B cell (primary cell): ENCODE measurements around the gene KLHL26. TPM values are rescaled to one million over a fixed set of nuclear protein-coding genes. Genes with fewer than 3 reads are reported as not detected.

ENCODE experiments used
- ATAC-seq: fragments of 200-7000 bp; cut with Tn5 transposase; one replicate; pipeline ENCODE4 v1.10.0; 2021; ENCODE audit warnings: low read depth, mild to moderate bottlenecking, moderate number of reproducible peaks, moderate library complexity
- CTCF ChIA-PET: fragments of 350-600 bp; sonication (Branson Sonifier 250); formaldehyde crosslinking; loops from one replicate; lab custom pipeline; 2021; ENCODE audit warnings: antibody characterized with exemption, inconsistent platforms; lab: Charles Lee
- POLR2A ChIA-PET: fragments of 350-600 bp; sonication (Branson Sonifier 250); formaldehyde crosslinking; loops from one replicate; lab custom pipeline; 2021; ENCODE audit warnings: antibody characterized with exemption; lab: Charles Lee
- DNase-seq: peaks from one replicate; pipeline ENCODE4 v3.0.0; 2013
- H2AFZ ChIP-seq: 2 replicates; pipeline ENCODE4 v1.6.1; 2012; ENCODE audit warnings: mild to moderate bottlenecking, low read depth, low read length; ENCODE audit not compliant: insufficient read depth, poor library complexity, severe bottlenecking
- H3K27ac ChIP-seq, 2 donors: 1 replicate in 1 of 2; 2 replicates in 1 of 2; pipeline ENCODE4 v1.5.1; 2012 to 2013; ENCODE audit warnings: low read length in 2 of 2, mild to moderate bottlenecking in 2 of 2, moderate library complexity in 1 of 2
- H3K27me3 ChIP-seq, 4 experiments: fragments of 200-600 bp in 1 of 4; sonication (generic) in 1 of 4; replicated peaks in 1 of 4; 1 replicate in 2 of 4; 2 replicates in 2 of 4; pipeline versions ENCODE4 v1.6.1 to v1.7.0; 2013 to 2016; ENCODE audit warnings: low read length in 3 of 4, mild to moderate bottlenecking in 2 of 4, mixed read lengths in 1 of 4, moderate library complexity in 1 of 4; ENCODE audit not compliant: insufficient read depth in 4 of 4, control insufficient read depth in 3 of 4; ENCODE audit errors: control extremely low read depth in 1 of 4
- H3K36me3 ChIP-seq, 2 experiments: replicated peaks in 1 of 2; 1 replicate in 1 of 2; 2 replicates in 1 of 2; pipeline versions ENCODE4 v1.6.1 to v1.7.1; 2013; ENCODE audit warnings: low read length in 1 of 2; ENCODE audit not compliant: insufficient read depth in 2 of 2, control insufficient read depth in 1 of 2; ENCODE audit errors: control extremely low read depth in 1 of 2, extremely low read depth in 1 of 2
- H3K4me1 ChIP-seq, 2 donors: fragments of 200-600 bp in 1 of 2; sonication (generic) in 1 of 2; 1 replicate in 1 of 2; 2 replicates in 1 of 2; pipeline versions ENCODE4 v1.5.1 to v1.6.1; 2013 to 2017; ENCODE audit warnings: low read length in 2 of 2; ENCODE audit not compliant: control insufficient read depth in 2 of 2, insufficient read depth in 2 of 2
- H3K4me2 ChIP-seq: replicated peaks from 2 replicates; pipeline ENCODE3; 2012; ENCODE audit warnings: mild to moderate bottlenecking, low read depth, low read length; ENCODE audit not compliant: poor library complexity, severe bottlenecking
- H3K4me3 ChIP-seq, 5 experiments: fragments of 200-600 bp in 1 of 5; sonication (generic) in 1 of 5; 1 replicate in 3 of 5; 2 replicates in 2 of 5; pipeline versions ENCODE4 v1.5.1 to v1.7.0; 2011 to 2016; ENCODE audit warnings: low read length in 4 of 5, mild to moderate bottlenecking in 4 of 5, low read depth in 2 of 5, control low read depth in 1 of 5, moderate library complexity in 1 of 5; ENCODE audit not compliant: insufficient read depth in 1 of 5; ENCODE audit errors: control extremely low read depth in 1 of 5, extremely low read depth in 1 of 5
- H3K79me2 ChIP-seq: fragments of 200-600 bp; sonication (generic); one replicate; pipeline ENCODE4 v1.6.0; 2016; ENCODE audit warnings: low read length; ENCODE audit not compliant: control insufficient read depth, insufficient read depth
- H3K9ac ChIP-seq: fragments of 200-600 bp; sonication (generic); 2 replicates; pipeline ENCODE4 v1.6.1; 2017; ENCODE audit warnings: mild to moderate bottlenecking, low read length, moderate library complexity
- H3K9me3 ChIP-seq, 3 donors: one replicate each; pipeline versions ENCODE4 v1.6.1 to v1.7.1; 2013; ENCODE audit warnings: low read length in 2 of 3; ENCODE audit not compliant: control insufficient read depth in 2 of 3, insufficient read depth in 1 of 3; ENCODE audit errors: control extremely low read depth in 1 of 3
- H4K20me1 ChIP-seq: 2 replicates; pipeline ENCODE4 v1.6.0; 2012; ENCODE audit warnings: mild to moderate bottlenecking, low read length; ENCODE audit not compliant: insufficient read depth, control insufficient read depth, poor library complexity, severe bottlenecking
- H3K27ac Mint-ChIP-seq: one replicate; pipeline ENCODE4 v1.8.0; 2021; ENCODE audit warnings: mixed read lengths
- H3K27me3 Mint-ChIP-seq: one replicate; pipeline ENCODE4 v1.8.0; 2021; ENCODE audit warnings: mixed read lengths
- H3K4me1 Mint-ChIP-seq: one replicate; pipeline ENCODE4 v1.8.0; 2021; ENCODE audit warnings: mixed read lengths
- H3K4me3 Mint-ChIP-seq: one replicate; pipeline ENCODE4 v1.8.0; 2021; ENCODE audit warnings: mixed read lengths
- H3K9me3 Mint-ChIP-seq: one replicate; pipeline ENCODE4 v1.8.0; 2022; ENCODE audit warnings: mixed read lengths; ENCODE audit not compliant: insufficient read depth
- CTCF ChIP-seq: fragments of 200-600 bp; IDR thresholded peaks from one replicate; pipeline ENCODE4 v1.8.0; 2022; ENCODE audit warnings: antibody characterized with exemption, mild to moderate bottlenecking
- EZH2 ChIP-seq: IDR thresholded peaks from 2 replicates; pipeline ENCODE4 v1.6.1; 2012; ENCODE audit warnings: borderline replicate concordance, low read depth, mild to moderate bottlenecking, moderate library complexity, low read length; ENCODE audit not compliant: insufficient read depth, poor library complexity, severe bottlenecking
- WGBS: methylation state at CpG from one replicate; pipeline ENCODE4 v1.1.5; 2013; ENCODE audit warnings: missing lambda C conversion rate; ENCODE audit not compliant: insufficient coverage; 5-methylcytosine and 5-hydroxymethylcytosine counted together
- intact Hi-C: fragments of 100-400 bp; cut with micrococcal nuclease; formaldehyde crosslinking; loops from one replicate; pipeline ENCODE4 v1.10.0; 2022
- polyA plus RNA-seq: library from polyadenylated mRNA; depleted of rRNA; stranded (reverse); fragments of >200 nt; gene quantifications from 2 replicates; pipeline ENCODE4 v1.2.3, GENCODE V29; 2012
- total RNA-seq, 2 donors: library from RNA; stranded (reverse); fragments of 120-200 nt in 1 of 2; gene quantifications; 1 replicate in 1 of 2; 2 replicates in 1 of 2; pipeline versions ENCODE4 v1.2.3 to v1.2.4, GENCODE V29; 2013 to 2022

Gene KLHL26
- total and polyA plus RNA-seq, 2 donors (not counting 1 experiment from before 2014, with no cell fraction given) = 5.0 to 14.6 TPM

DNA sequence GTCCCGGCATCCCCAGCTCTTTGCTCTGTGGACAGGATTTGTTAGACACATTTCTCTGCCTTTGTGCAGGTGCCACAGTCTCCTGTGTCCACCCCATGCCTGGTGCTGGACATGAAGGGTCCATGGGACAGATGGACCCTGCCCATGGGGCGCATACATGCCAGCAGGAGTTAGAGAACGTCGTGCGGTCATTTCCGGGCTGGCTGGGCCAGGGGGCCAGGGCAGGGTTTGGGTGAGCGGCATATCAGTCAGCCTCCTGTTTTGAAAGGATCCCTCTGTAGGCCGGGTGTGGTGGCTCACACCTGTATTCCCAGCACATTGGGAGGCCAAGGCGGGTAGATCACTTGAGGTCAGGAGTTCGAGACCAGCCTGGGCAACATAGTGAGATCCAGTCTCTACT is 11.0 kb downstream of the KLHL26 start:
- TF ChIP-seq CTCF (no peak), EZH2 (no peak)
- Histone ChIP-seq H3K79me2 (peaks cover 49% of the 10 kb centered on the region), H3K36me3 (no peaks in the 10 kb centered on the region), H3K27ac (no peak overlapping the region), H3K4me1 (peaks cover 31 to 32% of the 10 kb centered on the region in 2 donors), H3K9ac (no peak overlapping the region), H3K9me3 (no peaks in the 10 kb centered on the region), H3K4me3 (no peak overlapping the region), H4K20me1 (peaks cover 67% of the 10 kb centered on the region), H3K4me2 (no peak overlapping the region), H2AFZ (no peak overlapping the region), H3K27me3 (no peaks in the 10 kb centered on the region)
- Mint-ChIP-seq H3K4me3 (peak overlapping the region; percentile 29), H3K4me1 (peaks cover 37% of the 10 kb centered on the region), H3K27ac (no peak overlapping the region), H3K27me3 (no peaks in the 10 kb centered on the region), H3K9me3 (no peaks in the 10 kb centered on the region)
- ChIA-PET POLR2A (interaction anchor here (0.6 kb wide), 1 partner anchor 10 kb away, joined by 3 read pairs; no protein-coding TSS in a partner anchor), CTCF (no interaction called here)
- intact Hi-C loops = no loop called here
- DNase-seq (no peak), ATAC-seq (no peak)
- whole genome bisulfite sequencing = 100% methylated on average over 10 of the region's 10 CpGs

- intact Hi-C loops = no loop called here
- Mint-ChIP-seq H3K4me1 (peaks cover 35% of the 10 kb centered on the region), H3K4me3 (peak overlapping the region; percentile 86), H3K27me3 (no peaks in the 10 kb centered on the region), H3K9me3 (no peaks in the 10 kb centered on the region), H3K27ac (no peak overlapping the region)
- ChIA-PET POLR2A (no interaction called here), CTCF (no interaction called here)
- TF ChIP-seq EZH2 = no peak
- TF ChIP-seq CTCF = no peak
- Histone ChIP-seq H3K79me2 (peaks cover 49% of the 10 kb centered on the region), H3K9me3 (no peaks in the 10 kb centered on the region), H3K27ac (no peak overlapping the region), H3K36me3 (no peaks in the 10 kb centered on the region), H3K27me3 (no peaks in the 10 kb centered on the region), H3K4me1 (peaks cover 31 to 32% of the 10 kb centered on the region in 2 donors), H3K9ac (peak overlapping the region; percentile 42), H4K20me1 (peaks cover 62% of the 10 kb centered on the region), H3K4me2 (peak overlapping the region; percentile 85), H3K4me3 (peak overlapping the region in 2 of 5 experiments; percentile 33 to 38), H2AFZ (no peak overlapping the region)
- ATAC-seq (no peak), DNase-seq (no peak)
- 70% methylated on average over 13 of the region's 13 CpGs for WGBS
Measured at GRCh38 chr19:18648973-18649315, 12.1 kb downstream of the KLHL26 start.
